AG08396 (cell line): ENCODE results near the gene SOX14.

Experiments used
- DNase-seq: peaks from one replicate; pipeline ENCODE4 v3.0.0; 2012; ENCODE audit warnings: low spot score, mixed read lengths

Gene SOX14

GRCh38 chr3:137764001-137764433 lies at the start of gene SOX14:
Gene SOX14, plus strand, starts transcription at chr3:137764315. Its CDS starts 470 bp downstream, at chr3:137764785.
- DNase-seq: peak; percentile 6

GRCh38 chr3:137714551-137714950 lies 49.6 kb upstream of the SOX14 start:
- no peak for DNase-seq

GRCh38 chr3:137724240-137724639 lies 39.9 kb upstream of the SOX14 start:
- DNase-seq: no peak

GRCh38 chr3:137737208-137737607 lies 26.9 kb upstream of the SOX14 start:
- no peak for DNase-seq

- no peak for DNase-seq
Observed at GRCh38 chr3:137738710-137739109, 25.4 kb upstream of the SOX14 start.

GRCh38 chr3:137743608-137744007 lies 20.5 kb upstream of the SOX14 start:
- DNase-seq: no peak

GRCh38 chr3:137746808-137747207 lies 17.3 kb upstream of the SOX14 start:
- DNase-seq: no peak

GRCh38 chr3:137759505-137759904 lies 4.6 kb upstream of the SOX14 start:
- no peak for DNase-seq

- DNase-seq: no peak
Observed at GRCh38 chr3:137760341-137761098, 3.6 kb upstream of the SOX14 start.

- no peak for DNase-seq
Observed at GRCh38 chr3:137761099-137761562, 3.0 kb upstream of the SOX14 start.

GRCh38 chr3:137761563-137762503 lies 2.3 kb upstream of the SOX14 start:
- no peak for DNase-seq

GRCh38 chr3:137762674-137763593 lies 1.2 kb upstream of the SOX14 start:
- peak; percentile 3 for DNase-seq

- DNase-seq: peak; percentile 4
Observed at GRCh38 chr3:137763594-137763938, 549 bp upstream of the SOX14 start.

- no peak for DNase-seq
Observed at GRCh38 chr3:137764563-137765309, 621 bp downstream of the SOX14 start.

GRCh38 chr3:137765310-137766033 lies 1.4 kb downstream of the SOX14 start:
- DNase-seq: peak; percentile 5

- no peak for DNase-seq
Observed at GRCh38 chr3:137766041-137766875, 2.1 kb downstream of the SOX14 start.

GRCh38 chr3:137766876-137767537 lies 2.9 kb downstream of the SOX14 start:
- DNase-seq: no peak

- DNase-seq: peak; percentile 9
Observed at GRCh38 chr3:137767538-137768360, 3.6 kb downstream of the SOX14 start.
